Erythroblast (primary cell): Measurements from ENCODE around the gene HOXB1.
"Not testable (repeated sequence)": the region's sequence is repeated elsewhere in the genome, so short reads cannot be mapped to it uniquely, and the experiment has no call there.

Experiments
- DNase-seq, 2 experiments: peaks; one replicate each; lab custom pipeline; 2025; lab: John Stamatoyannopoulos, UW
- GATA1 ChIP-seq: IDR thresholded peaks from 2 replicates; pipeline ENCODE4 v1.6.1; 2011; ENCODE audit warnings: low read depth, mild to moderate bottlenecking, control low read depth, low read length, moderate library complexity
- POLR2A ChIP-seq: IDR thresholded peaks from 2 replicates; pipeline ENCODE4 v1.6.1; 2011; ENCODE audit warnings: mild to moderate bottlenecking, low read length

Gene HOXB1

GRCh38 chr17:48520631-48521079 is 10.2 kb downstream of the HOXB1 start:
- no peak for DNase-seq
- TF ChIP-seq GATA1 (no peak), POLR2A (no peak)

GRCh38 chr17:48519427-48519826 is 11.4 kb downstream of the HOXB1 start:
- TF ChIP-seq GATA1 (no peak), POLR2A (no peak)
- no peak for DNase-seq

- no peak for TF ChIP-seq GATA1
- no peak for TF ChIP-seq POLR2A
- DNase-seq = no peak
Measured at GRCh38 chr17:48517478-48517877, 13.3 kb downstream of the HOXB1 start.

- no peak for TF ChIP-seq GATA1
- no peak for TF ChIP-seq POLR2A
- no peak for DNase-seq
Measured at GRCh38 chr17:48515925-48516900, 14.6 kb downstream of the HOXB1 start.

- TF ChIP-seq GATA1 = no peak
- TF ChIP-seq POLR2A = no peak
Measured at GRCh38 chr17:48514477-48514876, 16.3 kb downstream of the HOXB1 start.

DNA sequence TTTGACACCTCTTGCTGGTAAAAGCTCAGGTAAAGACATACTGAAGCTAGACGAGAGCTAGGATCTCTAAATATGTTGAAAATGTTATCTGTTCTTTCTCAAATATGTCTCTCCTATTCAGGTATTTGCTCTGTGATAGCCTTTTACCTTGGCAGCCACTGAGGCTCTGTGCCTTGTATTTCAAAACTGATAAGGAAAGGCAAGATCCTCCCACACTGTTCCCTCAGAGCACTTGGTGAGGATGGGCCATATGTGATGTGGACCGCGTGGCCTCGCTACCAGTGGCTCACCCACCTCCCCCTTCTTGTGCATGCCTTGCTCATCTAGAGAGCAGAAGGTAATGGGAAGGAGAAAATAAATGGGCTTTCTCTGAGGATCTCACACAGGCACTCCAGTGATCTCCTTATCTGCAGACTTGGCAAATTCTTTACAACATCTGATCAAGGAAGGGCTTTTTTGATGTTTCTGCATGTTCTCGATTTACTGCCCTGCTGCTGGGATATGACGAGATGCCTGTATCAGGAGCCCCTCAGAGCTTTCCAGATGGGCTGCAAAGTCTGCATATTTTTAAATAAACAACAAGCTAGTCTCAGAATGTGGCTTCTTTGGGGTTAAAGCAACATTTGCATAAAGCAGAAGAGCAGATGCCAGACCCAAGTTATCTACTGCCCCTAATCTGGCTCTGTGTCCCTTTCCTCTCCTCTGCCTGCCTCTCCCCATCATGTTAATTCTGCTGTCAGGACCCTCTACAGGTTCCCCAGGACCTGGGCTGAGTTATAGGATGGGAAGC is 16.9 kb downstream of the HOXB1 start:
- TF ChIP-seq GATA1 (no peak), POLR2A (no peak)
- no peak for DNase-seq

More at GRCh38 chr17:48514477-48514876, 16.3 kb downstream of the HOXB1 start:
- no peak for DNase-seq

DNA sequence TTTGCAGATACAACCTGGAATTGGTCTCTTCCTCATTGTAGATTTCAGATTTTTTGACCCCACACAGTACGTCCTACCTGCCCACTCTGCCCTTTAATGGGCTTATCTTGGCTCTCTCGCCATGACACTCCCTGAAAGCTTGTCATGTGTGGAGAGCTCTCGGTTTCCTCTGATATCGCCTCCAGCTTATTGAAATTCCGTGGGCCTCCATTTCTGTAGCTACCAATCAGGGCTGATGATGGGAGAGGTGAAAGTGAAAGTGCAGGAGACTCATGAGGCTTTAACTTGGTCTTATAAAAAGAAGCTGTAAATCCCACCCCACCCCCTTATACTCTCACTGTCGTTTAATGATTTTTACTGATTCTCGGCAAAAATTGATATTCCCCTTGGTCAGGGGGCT is 17.7 kb downstream of the HOXB1 start:
- DNase-seq = no peak
- TF ChIP-seq POLR2A (no peak), GATA1 (no peak)

GRCh38 chr17:48510761-48511604 is 19.8 kb downstream of the HOXB1 start:
- DNase-seq = no peak
- no peak for TF ChIP-seq GATA1
- no peak for TF ChIP-seq POLR2A

- TF ChIP-seq GATA1 (no peak), POLR2A (no peak)
- no peak for DNase-seq
Measured at GRCh38 chr17:48510381-48510760, 20.4 kb downstream of the HOXB1 start.

- DNase-seq = not testable (repeated sequence)
Measured at GRCh38 chr17:48509708-48510107, 21.1 kb downstream of the HOXB1 start.

DNA sequence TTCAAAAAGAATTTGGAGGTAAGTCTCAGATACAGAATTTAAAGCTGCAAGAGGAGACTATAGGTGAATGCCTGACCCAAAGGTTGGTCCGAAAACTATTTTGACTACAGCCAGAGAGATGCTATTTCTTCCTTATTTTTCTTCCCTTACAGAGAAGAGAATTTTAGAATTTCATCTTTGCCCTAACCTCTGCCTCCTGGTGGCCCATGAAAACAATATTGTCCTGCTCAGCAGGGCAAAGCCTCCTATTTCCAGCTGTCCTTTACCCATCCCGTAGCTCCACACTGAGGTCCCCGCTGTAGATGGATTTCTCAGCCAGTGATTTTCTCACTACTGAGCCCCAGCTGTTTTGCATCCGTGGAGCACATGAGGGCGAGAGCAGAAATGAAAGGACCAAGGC is 24.6 kb downstream of the HOXB1 start:
- no peak for TF ChIP-seq POLR2A
- TF ChIP-seq GATA1 = no peak
- DNase-seq = no peak

DNA sequence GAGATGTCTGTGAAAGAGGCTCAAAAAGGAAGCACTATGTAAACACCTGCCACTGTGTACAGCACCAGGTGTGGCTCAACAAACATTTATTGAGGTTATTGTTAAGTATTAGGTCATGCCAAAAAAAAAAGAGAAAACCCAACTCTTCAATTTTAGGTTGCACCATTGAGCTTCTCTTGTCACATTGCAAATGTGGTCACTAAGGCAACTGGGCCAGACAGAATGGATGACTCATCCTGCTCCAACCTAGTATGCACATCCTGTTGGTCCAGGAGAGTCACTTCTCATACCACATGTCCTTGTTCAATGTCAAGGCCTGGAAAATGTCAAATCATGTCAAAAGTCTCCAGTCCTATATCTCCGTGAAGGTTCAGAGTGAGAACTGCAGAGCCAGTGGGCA is 25.0 kb downstream of the HOXB1 start:
- DNase-seq = peak in 1 of 2 experiments; percentile 33
- TF ChIP-seq POLR2A (no peak), GATA1 (no peak)

DNA sequence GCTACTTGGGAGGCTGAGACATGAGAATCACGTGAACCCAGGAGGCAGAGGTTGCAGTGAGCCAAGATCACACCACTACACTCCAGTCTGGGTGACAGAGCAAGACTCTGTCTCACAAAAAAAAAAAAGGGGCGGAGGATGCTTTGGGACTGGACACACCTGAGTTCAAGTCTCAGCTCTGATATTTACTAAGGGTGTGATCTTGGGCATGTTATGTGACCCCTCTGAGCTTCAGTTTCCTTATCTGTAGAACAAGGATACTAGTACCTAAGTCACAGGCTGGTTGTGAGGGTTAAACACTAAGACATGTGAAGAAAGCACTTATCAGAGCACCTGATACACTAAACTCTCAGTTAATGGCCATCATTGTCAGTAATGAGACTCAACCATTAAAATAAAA is 25.9 kb downstream of the HOXB1 start:
- no peak for TF ChIP-seq POLR2A
- TF ChIP-seq GATA1 = no peak

More for the DNA sequence above, 25.9 kb downstream of the HOXB1 start:
- DNase-seq = no peak
